ENCODE data around the gene GAMT. TPM values are rescaled to one million over a fixed set of nuclear protein-coding genes. Genes with fewer than 3 reads are reported as not detected.
A peak's percentile ranks its signal among the peaks of the same experiment; 100 is the strongest.

Gene GAMT
- total and polyA plus RNA-seq, 2 experiments from 2014 or later = 21.5 to 36.9 TPM

- H3K9me3 Mint-ChIP-seq = no peaks in the 10 kb centered on the region
- peak overlapping the region; percentile 70 for H3K4me3 Mint-ChIP-seq
- H3K4me1 Mint-ChIP-seq = peaks cover 6% of the 10 kb centered on the region; the same call in 2 of the 3 replicates
- Histone ChIP-seq H3K4me1 (ENCODE audit: insufficient read depth) (0 out of 2 replicates have a peak, but pooled peaks cover 5% of the 10 kb centered on the region), H3K36me3 (ENCODE audit: insufficient read depth) (no peaks in the 10 kb centered on the region), H3K4me3 (peak overlapping the region; percentile 70), H3K9me2 (ENCODE audit: insufficient read depth) (no peaks in the 10 kb centered on the region), H3F3A (replicated peaks; ENCODE audit: low read depth) (peaks cover 4% of the 10 kb centered on the region; the same call in 1 of the 2 replicates), H3K4me2 (peak overlapping the region; percentile 86), H4K20me1 (replicated peaks; ENCODE audit: insufficient read depth) (no peaks in the 10 kb centered on the region; the same call in 1 of the 2 replicates), H2AFZ (peak overlapping the region; percentile 74; the same call in 1 of the 2 replicates), H3K79me2 (replicated peaks; ENCODE audit: insufficient read depth) (no peaks in the 10 kb centered on the region), H3K27me3 (ENCODE audit: insufficient read depth) (peaks cover 6% of the 10 kb centered on the region; the same call in 1 of the 2 replicates), H3K27ac (ENCODE audit: low read depth) (no peak overlapping the region)
- peak; percentile 27 for ATAC-seq
- DNase-seq (ENCODE audit: low spot score) = no peak
- peaks cover 8% of the 10 kb centered on the region for H3K27me3 Mint-ChIP-seq (ENCODE audit: insufficient read depth, low read depth, poor library complexity)
- H3K27ac Mint-ChIP-seq = no peak overlapping the region
- TF ChIP-seq ETS1 (IDR thresholded peaks at IDR 0.05) (no peak), JUNB (IDR thresholded peaks at IDR 0.05; ENCODE audit: unreplicated experiment) (no peak), CTCF (conservative IDR thresholded peaks at IDR 0.05; ENCODE audit: low read depth in 2 of 2) (no peak), ZNF331 (CRISPR knock-in tag; IDR thresholded peaks at IDR 0.05; ENCODE audit: low read depth) (no peak), CREB1 (CRISPR knock-in tag; IDR thresholded peaks at IDR 0.05; ENCODE audit: low read depth) (no peak), STAT1 (IDR thresholded peaks at IDR 0.05; ENCODE audit: unreplicated experiment) (no peak), EZH2phosphoT487 (IDR thresholded peaks at IDR 0.05; ENCODE audit: unreplicated experiment) (no peak), NANOG (IDR thresholded peaks at IDR 0.05; ENCODE audit: borderline replicate concordance) (no peak)
- TF ChIP-seq, protein P1, sequence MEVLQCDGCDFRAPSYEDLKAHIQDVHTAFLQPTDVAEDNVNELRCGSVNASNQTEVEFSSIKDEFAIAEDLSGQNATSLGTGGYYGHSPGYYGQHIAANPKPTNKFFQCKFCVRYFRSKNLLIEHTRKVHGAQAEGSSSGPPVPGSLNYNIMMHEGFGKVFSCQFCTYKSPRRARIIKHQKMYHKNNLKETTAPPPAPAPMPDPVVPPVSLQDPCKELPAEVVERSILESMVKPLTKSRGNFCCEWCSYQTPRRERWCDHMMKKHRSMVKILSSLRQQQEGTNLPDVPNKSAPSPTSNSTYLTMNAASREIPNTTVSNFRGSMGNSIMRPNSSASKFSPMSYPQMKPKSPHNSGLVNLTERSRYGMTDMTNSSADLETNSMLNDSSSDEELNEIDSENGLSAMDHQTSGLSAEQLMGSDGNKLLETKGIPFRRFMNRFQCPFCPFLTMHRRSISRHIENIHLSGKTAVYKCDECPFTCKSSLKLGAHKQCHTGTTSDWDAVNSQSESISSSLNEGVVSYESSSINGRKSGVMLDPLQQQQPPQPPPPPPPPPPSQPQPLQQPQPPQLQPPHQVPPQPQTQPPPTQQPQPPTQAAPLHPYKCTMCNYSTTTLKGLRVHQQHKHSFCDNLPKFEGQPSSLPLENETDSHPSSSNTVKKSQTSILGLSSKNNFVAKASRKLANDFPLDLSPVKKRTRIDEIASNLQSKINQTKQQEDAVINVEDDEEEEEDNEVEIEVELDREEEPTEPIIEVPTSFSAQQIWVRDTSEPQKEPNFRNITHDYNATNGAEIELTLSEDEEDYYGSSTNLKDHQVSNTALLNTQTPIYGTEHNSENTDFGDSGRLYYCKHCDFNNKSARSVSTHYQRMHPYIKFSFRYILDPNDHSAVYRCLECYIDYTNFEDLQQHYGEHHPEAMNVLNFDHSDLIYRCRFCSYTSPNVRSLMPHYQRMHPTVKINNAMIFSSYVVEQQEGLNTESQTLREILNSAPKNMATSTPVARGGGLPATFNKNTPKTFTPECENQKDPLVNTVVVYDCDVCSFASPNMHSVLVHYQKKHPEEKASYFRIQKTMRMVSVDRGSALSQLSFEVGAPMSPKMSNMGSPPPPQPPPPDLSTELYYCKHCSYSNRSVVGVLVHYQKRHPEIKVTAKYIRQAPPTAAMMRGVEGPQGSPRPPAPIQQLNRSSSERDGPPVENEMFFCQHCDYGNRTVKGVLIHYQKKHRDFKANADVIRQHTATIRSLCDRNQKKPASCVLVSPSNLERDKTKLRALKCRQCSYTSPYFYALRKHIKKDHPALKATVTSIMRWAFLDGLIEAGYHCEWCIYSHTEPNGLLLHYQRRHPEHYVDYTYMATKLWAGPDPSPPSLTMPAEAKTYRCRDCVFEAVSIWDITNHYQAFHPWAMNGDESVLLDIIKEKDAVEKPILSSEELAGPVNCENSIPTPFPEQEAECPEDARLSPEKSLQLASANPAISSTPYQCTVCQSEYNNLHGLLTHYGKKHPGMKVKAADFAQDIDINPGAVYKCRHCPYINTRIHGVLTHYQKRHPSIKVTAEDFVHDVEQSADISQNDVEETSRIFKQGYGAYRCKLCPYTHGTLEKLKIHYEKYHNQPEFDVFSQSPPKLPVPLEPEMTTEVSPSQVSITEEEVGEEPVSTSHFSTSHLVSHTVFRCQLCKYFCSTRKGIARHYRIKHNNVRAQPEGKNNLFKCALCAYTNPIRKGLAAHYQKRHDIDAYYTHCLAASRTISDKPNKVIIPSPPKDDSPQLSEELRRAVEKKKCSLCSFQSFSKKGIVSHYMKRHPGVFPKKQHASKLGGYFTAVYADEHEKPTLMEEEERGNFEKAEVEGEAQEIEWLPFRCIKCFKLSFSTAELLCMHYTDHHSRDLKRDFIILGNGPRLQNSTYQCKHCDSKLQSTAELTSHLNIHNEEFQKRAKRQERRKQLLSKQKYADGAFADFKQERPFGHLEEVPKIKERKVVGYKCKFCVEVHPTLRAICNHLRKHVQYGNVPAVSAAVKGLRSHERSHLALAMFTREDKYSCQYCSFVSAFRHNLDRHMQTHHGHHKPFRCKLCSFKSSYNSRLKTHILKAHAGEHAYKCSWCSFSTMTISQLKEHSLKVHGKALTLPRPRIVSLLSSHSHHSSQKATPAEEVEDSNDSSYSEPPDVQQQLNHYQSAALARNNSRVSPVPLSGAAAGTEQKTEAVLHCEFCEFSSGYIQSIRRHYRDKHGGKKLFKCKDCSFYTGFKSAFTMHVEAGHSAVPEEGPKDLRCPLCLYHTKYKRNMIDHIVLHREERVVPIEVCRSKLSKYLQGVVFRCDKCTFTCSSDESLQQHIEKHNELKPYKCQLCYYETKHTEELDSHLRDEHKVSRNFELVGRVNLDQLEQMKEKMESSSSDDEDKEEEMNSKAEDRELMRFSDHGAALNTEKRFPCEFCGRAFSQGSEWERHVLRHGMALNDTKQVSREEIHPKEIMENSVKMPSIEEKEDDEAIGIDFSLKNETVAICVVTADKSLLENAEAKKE (CRISPR knock-in tag; IDR thresholded peaks at IDR 0.05) = no peak
- no peaks in the 10 kb centered on the region; the same call in 2 of the 3 replicates for H3K36me3 Mint-ChIP-seq (ENCODE audit: low read depth)
These were observed 833 bp downstream of the GAMT start for GRCh38 chr19:1400281-1401137.

Data from GM23338 (cell line).